ENCODE data around the gene TMEM69.
"Not testable (repeated sequence)": the region's sequence is repeated elsewhere in the genome, so short reads cannot be mapped to it uniquely, and the experiment has no call there.

The TMEM69 gene

GRCh38 chr1:45679123-45679522 is 8.9 kb upstream of the TMEM69 start:
- no peak for DNase-seq

DNA sequence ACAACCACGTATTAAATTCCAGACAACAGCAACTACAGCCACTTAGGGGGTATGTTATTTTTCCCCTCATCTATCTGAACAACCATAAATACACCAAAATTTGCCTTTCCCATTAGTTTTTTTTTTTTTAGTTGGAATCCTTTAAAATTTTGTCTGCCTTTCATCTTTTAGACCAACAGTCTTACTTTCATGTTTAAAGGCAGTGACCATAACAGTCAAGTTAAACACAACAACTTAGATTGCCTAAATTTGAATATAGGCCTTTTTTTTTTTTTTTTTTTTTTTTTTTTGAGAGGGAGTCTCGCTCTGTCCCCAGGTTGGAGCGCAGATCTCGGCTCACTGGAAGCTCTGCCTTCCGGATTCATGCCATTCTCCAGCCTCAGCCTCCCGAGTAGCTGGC is 5.0 kb upstream of the TMEM69 start:
- DNase-seq, result no peak

DNA sequence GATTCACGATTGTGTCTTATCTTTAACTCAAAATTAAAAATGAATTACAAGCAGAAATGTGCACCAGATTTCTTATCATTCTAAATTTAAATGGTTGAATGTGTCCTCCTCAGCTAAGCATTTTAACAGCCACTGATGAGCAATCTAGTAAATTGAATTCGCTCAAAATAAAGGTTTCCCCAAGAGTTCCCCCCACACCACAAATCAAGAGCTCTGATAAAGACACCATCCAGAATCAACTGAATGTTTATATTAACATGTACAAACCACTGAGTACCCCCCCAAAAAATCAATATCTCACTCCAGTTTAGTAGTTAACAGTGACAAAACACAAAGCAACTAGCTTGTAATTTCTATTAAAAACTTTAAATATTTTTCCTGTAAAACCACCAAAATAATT is 3.6 kb upstream of the TMEM69 start:
- DNase-seq, result no peak

DNA sequence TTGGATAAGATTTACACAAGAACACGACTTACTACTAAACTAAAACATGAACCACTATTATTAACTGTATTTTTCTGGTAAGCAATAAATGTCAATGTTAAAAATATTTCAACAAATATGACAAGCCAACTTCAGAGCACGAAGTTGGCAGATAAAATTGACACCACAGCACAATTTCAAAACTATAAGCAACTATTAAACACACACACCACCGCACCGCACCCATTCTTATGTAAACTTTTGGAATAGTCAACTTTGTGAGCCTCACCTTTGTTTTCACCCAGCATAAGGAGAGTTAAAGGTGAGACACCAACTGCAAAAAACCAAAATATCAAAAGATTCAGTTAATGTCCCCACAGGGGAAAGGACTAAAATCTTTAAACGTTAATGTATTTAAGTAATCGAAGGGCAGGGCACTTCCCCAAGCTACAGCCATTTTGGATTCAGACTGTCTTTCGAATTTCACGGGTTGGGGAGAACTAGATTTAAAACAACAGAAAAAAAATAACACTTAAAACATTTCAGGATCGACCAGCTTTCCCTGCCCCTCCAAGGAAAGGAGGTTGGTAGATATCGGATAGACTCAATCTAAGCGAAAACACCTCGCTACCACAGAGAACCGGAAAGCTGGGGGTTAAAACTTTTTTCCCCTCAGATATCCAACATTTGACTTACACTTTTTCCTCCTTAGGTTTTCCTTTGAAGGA is 2.5 kb upstream of the TMEM69 start:
- no peak for DNase-seq

GRCh38 chr1:45686015-45686287 is 2.0 kb upstream of the TMEM69 start:
- DNase-seq, result peak; percentile 64

DNA sequence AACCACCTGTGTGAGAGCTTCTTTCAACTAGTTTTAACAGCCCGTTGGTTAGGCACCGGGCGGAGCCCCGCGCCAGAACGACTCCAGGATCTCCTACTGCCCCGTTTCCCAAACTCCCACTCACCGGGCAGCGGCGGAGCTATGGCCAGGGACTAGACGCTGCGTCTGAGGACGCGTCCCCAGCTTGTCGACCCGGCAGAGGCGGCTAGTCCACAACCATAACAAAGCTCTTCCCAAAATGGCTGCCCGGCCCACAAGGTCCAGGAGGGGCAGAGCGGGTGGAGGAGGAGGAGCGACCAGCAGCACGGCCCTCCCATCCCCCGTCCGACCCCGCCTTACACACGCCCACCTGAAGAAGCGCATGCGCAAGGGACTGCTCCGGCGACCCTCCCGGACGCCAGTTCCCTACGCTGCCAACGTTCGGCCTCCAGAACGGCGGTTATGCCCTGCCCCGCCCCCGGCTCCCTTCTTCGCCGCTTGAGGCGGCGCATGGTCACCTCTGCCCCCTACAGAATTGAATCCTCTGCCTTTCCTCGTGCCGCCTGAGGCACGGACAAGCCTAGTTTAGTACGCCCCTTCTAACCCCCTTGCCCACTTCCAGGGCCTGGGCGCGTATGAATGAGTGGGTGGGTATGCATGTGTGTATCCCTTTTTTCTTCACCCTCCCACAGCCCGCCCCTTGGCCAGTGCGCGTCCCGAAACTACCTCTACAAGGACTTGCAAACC is 1.5 kb upstream of the TMEM69 start, which contains the start of gene GPBP1L1:
TSS of gene GPBP1L1 (minus strand) at position 246 of the 726 bp plus-strand sequence. CDS start 27,446 bp downstream, outside the sequence.
- peak; percentile 98 for DNase-seq

- peak; percentile 95 for DNase-seq
Observed at GRCh38 chr1:45687014-45687753, 797 bp upstream of the TMEM69 start.

- DNase-seq, result not testable (repeated sequence)
Observed at GRCh38 chr1:45693811-45694210, 5.8 kb downstream of the TMEM69 start.

DNA sequence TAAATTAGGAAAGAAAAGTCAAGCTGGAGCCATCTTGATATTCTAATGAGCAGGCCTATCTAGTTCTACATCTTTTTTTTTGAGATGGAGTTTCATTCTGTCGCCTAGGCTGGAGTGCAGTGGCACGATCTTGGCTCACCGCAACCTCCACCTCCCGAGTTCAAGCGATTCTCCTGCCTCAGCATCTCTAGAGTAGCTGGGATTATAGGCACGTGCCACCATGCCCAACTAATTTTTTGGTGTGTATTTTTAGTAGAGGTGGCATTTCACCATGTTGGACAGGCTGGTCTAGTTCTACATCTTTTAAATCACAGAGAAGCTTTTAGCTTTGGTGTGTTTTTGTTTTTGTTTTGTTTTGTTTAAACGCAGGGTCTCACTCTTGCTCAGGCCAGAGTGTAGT is 6.8 kb downstream of the TMEM69 start:
- no peak for DNase-seq

DNA sequence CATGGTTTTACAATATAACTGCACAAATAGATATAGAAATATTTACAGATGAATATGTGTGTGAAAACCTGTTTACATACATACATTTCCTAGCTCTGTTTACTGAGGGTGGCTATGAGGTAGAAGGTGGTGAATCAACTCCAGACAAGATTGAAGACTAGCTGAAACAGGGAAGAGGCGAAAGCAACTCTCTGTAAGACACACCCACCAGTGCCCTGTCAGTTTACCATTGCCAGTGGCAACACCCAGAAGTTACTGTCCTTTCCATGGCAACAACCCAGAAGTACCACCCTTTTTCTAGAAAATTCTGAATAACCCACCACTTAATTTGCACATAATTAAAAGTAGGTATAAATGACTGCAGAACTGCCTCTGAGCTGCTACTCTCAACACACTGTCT is 16.7 kb downstream of the TMEM69 start:
- no peak for DNase-seq

DNA sequence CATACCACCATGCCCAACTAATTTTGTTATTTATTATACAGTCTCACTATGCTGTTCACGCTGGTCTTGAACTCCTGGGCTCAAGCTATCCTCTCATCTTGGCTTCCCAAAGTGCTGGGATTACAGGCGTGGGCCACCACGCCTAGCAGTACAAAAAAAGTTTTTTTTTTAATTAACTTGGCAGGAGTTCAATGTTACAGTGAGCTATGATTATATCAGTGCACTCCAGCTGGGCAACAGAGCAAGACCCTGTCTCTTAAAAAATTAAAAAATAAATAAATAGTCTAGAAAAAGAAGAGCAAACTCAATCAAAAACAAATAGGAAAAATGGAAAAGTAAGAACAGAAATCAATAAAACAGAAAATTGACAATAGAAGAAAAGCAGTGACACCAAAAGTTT is 25.7 kb downstream of the TMEM69 start:
- no peak for DNase-seq

DNA sequence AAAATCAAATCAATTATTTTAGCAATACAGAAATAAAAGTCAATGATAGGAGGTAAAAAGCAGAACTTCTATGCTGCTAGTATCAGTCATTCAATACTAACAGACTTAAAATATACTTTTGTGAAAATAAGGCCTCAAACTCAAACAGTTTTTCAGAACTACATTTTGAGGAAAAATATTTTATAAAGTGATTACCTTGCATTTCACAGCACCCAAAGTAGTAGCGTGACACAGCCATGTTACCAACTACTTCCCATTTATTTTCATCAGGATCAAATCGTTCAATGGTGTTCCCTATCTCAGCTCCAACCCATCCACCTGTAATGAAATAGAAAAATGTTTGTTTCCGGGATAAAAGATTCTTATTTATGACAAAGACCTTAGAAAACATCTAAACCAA is 28.7 kb downstream of the TMEM69 start:
- no peak for DNase-seq

- not testable (repeated sequence) for DNase-seq
Observed at GRCh38 chr1:45717386-45717785, 29.4 kb downstream of the TMEM69 start.

- DNase-seq, result no peak
Observed at GRCh38 chr1:45718289-45718688, 30.3 kb downstream of the TMEM69 start.

DNA sequence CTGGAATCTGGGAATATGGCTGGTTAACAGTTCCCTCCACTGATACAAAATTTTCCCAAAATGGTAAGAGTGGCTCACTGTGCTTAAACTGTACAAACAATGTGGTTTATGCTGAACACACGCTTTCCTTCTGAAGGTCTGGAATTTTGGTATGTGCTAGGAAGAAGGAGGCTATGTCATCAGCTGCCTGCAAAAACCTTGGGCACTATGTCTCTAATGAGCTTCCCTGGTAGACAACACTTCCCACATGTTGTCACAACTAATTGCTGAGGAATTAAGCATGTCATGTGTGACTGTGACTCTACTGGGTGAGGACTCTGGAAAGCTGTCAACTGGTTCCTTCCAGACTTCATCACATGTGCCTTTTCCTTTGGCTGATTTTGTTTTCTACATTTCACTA is 33.2 kb downstream of the TMEM69 start:
- no peak for DNase-seq

GRCh38 chr1:45722809-45723208 is 34.8 kb downstream of the TMEM69 start:
- no peak for DNase-seq

GRCh38 chr1:45723248-45723930 is 35.4 kb downstream of the TMEM69 start:
- DNase-seq, result no peak

DNA sequence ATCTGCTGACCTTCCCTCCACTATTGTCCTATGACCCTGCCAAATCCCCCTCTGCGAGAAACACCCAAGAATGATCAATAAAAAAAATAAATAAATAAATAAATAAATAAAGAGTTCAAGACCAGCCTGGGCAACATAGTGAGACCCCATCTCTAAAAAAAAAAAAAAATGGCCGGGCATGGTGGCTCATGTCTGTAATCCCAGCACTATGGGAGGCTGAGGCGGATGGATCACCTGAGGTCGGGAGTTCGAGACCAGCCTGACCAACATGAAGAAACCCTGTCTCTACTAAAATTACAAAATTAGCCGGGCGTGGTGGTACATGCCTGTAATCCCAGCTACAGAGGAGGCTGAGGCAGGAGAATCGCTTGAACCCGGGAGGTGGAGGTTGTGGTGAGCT is 38.0 kb downstream of the TMEM69 start:
- DNase-seq, result not testable (repeated sequence)

DNA sequence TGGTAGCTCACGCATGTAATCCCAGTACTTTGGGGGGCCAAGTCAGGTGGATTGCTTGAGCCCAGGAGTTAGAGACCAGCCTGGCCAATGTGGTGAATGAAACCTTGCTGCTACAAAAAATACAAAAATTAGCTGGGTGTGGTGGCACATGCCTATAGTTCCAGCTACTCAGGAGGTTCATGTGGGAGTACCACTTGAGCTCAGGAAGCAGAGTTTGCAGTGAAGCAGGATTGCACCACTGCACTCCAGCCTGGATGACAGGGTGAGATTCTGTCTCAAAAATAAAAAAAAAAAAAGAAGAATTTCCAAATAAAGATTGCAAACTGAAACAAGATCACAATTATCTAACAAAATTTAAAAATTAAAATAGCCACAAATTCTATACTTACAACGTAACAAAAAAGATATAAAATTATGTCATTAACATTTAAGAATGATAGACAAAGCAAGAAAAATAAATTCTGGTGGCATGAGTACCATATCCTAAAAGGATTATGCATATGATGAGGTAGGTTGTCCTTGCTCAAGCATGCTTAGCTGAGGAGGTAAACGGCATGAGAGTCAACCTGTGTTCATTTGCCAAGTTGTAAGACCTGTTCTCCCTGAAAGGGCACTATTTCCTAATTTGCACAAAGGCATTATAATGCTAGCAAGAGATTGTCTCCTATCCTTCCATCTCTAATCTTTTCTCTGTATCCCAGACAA is 42.2 kb downstream of the TMEM69 start:
- no peak for DNase-seq

DNA sequence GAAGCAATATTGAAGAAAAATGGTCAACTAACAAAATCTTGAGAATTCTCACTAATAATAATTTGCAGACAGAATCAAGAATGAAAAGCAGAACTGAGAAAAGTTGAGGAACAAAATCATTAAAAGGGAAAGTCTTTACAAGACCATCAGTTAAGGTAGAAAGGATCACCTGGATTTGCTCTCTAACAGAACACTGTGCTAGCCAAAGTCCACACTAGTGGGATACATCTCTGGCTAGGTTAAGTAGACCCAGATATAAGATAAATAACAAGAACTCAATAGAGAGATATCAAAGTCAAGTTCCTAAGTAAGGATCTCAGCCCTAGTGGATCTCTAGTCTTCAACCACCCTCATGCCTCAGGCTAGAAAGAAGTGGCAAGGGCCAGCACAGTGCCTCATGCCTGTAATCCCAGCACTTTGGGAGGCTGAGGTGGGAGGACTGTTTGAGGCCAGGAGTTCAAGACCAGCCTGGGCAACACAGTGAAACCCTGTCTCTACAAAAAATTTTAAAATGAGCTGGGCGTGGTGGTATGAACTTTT is 42.9 kb downstream of the TMEM69 start:
- no peak for DNase-seq

- DNase-seq, result no peak
Observed at GRCh38 chr1:45739137-45739536, 51.2 kb downstream of the TMEM69 start.

- not testable (repeated sequence) for DNase-seq
Observed at GRCh38 chr1:45739641-45740156, 51.7 kb downstream of the TMEM69 start.
